ENCODE measurements around the gene NDUFC1. TPM values are rescaled to one million over a fixed set of nuclear protein-coding genes. Genes with fewer than 3 reads are reported as not detected.
A peak's percentile ranks its signal among the peaks of the same experiment; 100 is the strongest.

NDUFC1 gene
- total and polyA plus RNA-seq, 4 donors: 12.4 to 192 (median 50.8) TPM

GRCh38 chr4:139266208-139266582 lies 36.1 kb downstream of the NDUFC1 start:
- no peak for DNase-seq (ENCODE audit: low spot score)
- WGBS: 11% methylated on average over 1 of the region's 1 CpG
- H3K9me3 ChIP-seq (ENCODE audit: control insufficient read depth in 4 of 4, low read length in 3 of 4): no peaks in the 10 kb centered on the region
- H3K4me3 ChIP-seq (ENCODE audit: low read depth in 1 of 3, low read length in 3 of 3): peak overlapping the region in 1 of 3 donors; percentile 49
- peaks cover 0 to 4% (median 2%) of the 10 kb centered on the region in 4 donors for H3K4me1 ChIP-seq (ENCODE audit: control insufficient read depth in 4 of 4, insufficient read depth in 4 of 4, low read length in 3 of 4)
- H3K9ac ChIP-seq (ENCODE audit: low read depth in 1 of 2, low read length in 2 of 2): no peak overlapping the region
- no peaks in the 10 kb centered on the region for H3K36me3 ChIP-seq (ENCODE audit: control insufficient read depth in 4 of 4, insufficient read depth in 3 of 4, low read depth in 1 of 4, low read length in 3 of 4)
- H3K27me3 ChIP-seq (ENCODE audit: control insufficient read depth in 4 of 4, insufficient read depth in 4 of 4, low read length in 3 of 4): no peaks in the 10 kb centered on the region
- TF ChIP-seq ATF3 (IDR thresholded peaks at IDR 0.05): no peak
- TF ChIP-seq GABPA (IDR thresholded peaks at IDR 0.05 in 1 of 2, conservative IDR thresholded peaks at IDR 0.05 in 1 of 2): no peak
- TF ChIP-seq, protein P1, sequence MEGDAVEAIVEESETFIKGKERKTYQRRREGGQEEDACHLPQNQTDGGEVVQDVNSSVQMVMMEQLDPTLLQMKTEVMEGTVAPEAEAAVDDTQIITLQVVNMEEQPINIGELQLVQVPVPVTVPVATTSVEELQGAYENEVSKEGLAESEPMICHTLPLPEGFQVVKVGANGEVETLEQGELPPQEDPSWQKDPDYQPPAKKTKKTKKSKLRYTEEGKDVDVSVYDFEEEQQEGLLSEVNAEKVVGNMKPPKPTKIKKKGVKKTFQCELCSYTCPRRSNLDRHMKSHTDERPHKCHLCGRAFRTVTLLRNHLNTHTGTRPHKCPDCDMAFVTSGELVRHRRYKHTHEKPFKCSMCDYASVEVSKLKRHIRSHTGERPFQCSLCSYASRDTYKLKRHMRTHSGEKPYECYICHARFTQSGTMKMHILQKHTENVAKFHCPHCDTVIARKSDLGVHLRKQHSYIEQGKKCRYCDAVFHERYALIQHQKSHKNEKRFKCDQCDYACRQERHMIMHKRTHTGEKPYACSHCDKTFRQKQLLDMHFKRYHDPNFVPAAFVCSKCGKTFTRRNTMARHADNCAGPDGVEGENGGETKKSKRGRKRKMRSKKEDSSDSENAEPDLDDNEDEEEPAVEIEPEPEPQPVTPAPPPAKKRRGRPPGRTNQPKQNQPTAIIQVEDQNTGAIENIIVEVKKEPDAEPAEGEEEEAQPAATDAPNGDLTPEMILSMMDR (IDR thresholded peaks at IDR 0.05; ENCODE audit: low read depth, low read length, missing input control): no peak
- TF ChIP-seq NR2F2 (IDR thresholded peaks at IDR 0.05): no peak
- TF ChIP-seq, protein P2, sequence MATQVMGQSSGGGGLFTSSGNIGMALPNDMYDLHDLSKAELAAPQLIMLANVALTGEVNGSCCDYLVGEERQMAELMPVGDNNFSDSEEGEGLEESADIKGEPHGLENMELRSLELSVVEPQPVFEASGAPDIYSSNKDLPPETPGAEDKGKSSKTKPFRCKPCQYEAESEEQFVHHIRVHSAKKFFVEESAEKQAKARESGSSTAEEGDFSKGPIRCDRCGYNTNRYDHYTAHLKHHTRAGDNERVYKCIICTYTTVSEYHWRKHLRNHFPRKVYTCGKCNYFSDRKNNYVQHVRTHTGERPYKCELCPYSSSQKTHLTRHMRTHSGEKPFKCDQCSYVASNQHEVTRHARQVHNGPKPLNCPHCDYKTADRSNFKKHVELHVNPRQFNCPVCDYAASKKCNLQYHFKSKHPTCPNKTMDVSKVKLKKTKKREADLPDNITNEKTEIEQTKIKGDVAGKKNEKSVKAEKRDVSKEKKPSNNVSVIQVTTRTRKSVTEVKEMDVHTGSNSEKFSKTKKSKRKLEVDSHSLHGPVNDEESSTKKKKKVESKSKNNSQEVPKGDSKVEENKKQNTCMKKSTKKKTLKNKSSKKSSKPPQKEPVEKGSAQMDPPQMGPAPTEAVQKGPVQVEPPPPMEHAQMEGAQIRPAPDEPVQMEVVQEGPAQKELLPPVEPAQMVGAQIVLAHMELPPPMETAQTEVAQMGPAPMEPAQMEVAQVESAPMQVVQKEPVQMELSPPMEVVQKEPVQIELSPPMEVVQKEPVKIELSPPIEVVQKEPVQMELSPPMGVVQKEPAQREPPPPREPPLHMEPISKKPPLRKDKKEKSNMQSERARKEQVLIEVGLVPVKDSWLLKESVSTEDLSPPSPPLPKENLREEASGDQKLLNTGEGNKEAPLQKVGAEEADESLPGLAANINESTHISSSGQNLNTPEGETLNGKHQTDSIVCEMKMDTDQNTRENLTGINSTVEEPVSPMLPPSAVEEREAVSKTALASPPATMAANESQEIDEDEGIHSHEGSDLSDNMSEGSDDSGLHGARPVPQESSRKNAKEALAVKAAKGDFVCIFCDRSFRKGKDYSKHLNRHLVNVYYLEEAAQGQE (IDR thresholded peaks at IDR 0.05): no peak
- no peak for TF ChIP-seq HNF4A (conservative IDR thresholded peaks at IDR 0.05)
- no peak for TF ChIP-seq RAD21 (IDR thresholded peaks at IDR 0.05)
- no peak overlapping the region for H3K27ac ChIP-seq (ENCODE audit: low read depth in 1 of 2, low read length in 2 of 2)

DNA sequence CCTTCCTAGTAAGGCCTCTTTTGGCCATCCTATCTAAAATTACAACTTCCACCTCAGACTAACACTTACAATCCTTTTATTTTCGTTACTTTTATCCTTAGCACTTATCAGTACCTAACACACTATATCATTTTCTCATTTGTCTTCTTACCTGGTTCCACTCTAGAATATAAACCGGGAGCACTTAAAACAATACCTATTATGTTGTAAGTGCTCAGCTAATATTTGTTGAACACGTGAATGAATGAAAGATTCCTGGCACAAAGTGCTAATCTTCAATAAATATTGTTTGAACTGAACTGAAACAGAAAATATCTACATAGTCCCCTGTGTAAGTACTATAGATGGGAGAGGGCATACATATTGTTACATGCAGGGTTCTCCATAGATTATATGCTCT lies 36.6 kb downstream of the NDUFC1 start:
- TF ChIP-seq RXRA (IDR thresholded peaks at IDR 0.05) (no peak), FOXA2 (IDR thresholded peaks at IDR 0.05) (no peak), YY1 (IDR thresholded peaks at IDR 0.05) (no peak), SP1 (IDR thresholded peaks at IDR 0.05) (no peak), HNF4G (IDR thresholded peaks at IDR 0.05) (no peak), HNF4A (conservative IDR thresholded peaks at IDR 0.05) (no peak), TAF1 (conservative IDR thresholded peaks at IDR 0.05) (no peak)
- TF ChIP-seq, protein P1 (IDR thresholded peaks at IDR 0.05; ENCODE audit: low read depth, low read length, missing input control): no peak
- TF ChIP-seq, protein P3, sequence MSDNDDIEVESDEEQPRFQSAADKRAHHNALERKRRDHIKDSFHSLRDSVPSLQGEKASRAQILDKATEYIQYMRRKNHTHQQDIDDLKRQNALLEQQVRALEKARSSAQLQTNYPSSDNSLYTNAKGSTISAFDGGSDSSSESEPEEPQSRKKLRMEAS (IDR thresholded peaks at IDR 0.05): no peak
- no peaks in the 10 kb centered on the region for H3K36me3 ChIP-seq (ENCODE audit: control insufficient read depth in 4 of 4, insufficient read depth in 3 of 4, low read depth in 1 of 4, low read length in 3 of 4)
- H3K27me3 ChIP-seq (ENCODE audit: control insufficient read depth in 4 of 4, insufficient read depth in 4 of 4, low read length in 3 of 4): no peaks in the 10 kb centered on the region
- no peak overlapping the region for H3K27ac ChIP-seq (ENCODE audit: low read depth in 1 of 2, low read length in 2 of 2)
- no peak overlapping the region for H3K9ac ChIP-seq (ENCODE audit: low read depth in 1 of 2, low read length in 2 of 2)
- peaks cover 0 to 4% (median 2%) of the 10 kb centered on the region in 4 donors for H3K4me1 ChIP-seq (ENCODE audit: control insufficient read depth in 4 of 4, insufficient read depth in 4 of 4, low read length in 3 of 4)
- no peak for DNase-seq (ENCODE audit: low spot score)
- no peaks in the 10 kb centered on the region for H3K9me3 ChIP-seq (ENCODE audit: control insufficient read depth in 4 of 4, low read length in 3 of 4)
- no peak overlapping the region for H3K4me3 ChIP-seq (ENCODE audit: low read depth in 1 of 3, low read length in 3 of 3)
- WGBS: 45% methylated on average over 3 of the region's 3 CpGs

All from liver (tissue), 9 donors.